Upper lobe of left lung (tissue), 4 donors: ENCODE data around the gene DUOXA1.

Source experiments
- EP300 ChIP-seq, 4 donors: sonication (generic); formaldehyde crosslinking; IDR thresholded peaks; one replicate each; pipeline ENCODE4 v1.5.1; 2017; ENCODE audit warnings: antibody characterized with exemption in 4 of 4, control low read depth in 2 of 4
- POLR2A ChIP-seq, 4 donors: fragments of 450-650 bp; IDR thresholded peaks; one replicate each; pipeline ENCODE4 v1.5.1; 2016 to 2017; ENCODE audit warnings: antibody characterized with exemption in 4 of 4, mild to moderate bottlenecking in 2 of 4
- POLR2AphosphoS5 ChIP-seq, 2 donors: sonication (generic); formaldehyde crosslinking; IDR thresholded peaks; one replicate each; pipeline ENCODE4 v1.5.1; 2017; ENCODE audit warnings: antibody characterized with exemption in 2 of 2
- TF ChIP-seq, protein P1 (sequence below), 6 experiments: fragments of 450-650 bp in 4 of 6; fragments of 200-600 bp in 2 of 6; sonication (generic) in 2 of 6; IDR thresholded peaks; one replicate each; pipeline ENCODE4 v1.5.1; 2016 to 2019; ENCODE audit warnings: antibody characterized with exemption in 6 of 6

- TF ChIP-seq, protein P1, sequence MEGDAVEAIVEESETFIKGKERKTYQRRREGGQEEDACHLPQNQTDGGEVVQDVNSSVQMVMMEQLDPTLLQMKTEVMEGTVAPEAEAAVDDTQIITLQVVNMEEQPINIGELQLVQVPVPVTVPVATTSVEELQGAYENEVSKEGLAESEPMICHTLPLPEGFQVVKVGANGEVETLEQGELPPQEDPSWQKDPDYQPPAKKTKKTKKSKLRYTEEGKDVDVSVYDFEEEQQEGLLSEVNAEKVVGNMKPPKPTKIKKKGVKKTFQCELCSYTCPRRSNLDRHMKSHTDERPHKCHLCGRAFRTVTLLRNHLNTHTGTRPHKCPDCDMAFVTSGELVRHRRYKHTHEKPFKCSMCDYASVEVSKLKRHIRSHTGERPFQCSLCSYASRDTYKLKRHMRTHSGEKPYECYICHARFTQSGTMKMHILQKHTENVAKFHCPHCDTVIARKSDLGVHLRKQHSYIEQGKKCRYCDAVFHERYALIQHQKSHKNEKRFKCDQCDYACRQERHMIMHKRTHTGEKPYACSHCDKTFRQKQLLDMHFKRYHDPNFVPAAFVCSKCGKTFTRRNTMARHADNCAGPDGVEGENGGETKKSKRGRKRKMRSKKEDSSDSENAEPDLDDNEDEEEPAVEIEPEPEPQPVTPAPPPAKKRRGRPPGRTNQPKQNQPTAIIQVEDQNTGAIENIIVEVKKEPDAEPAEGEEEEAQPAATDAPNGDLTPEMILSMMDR (IDR thresholded peaks at IDR 0.05), result no peak
- TF ChIP-seq POLR2A (IDR thresholded peaks at IDR 0.05), result no peak
- no peak for TF ChIP-seq POLR2AphosphoS5 (IDR thresholded peaks at IDR 0.05)
- no peak for TF ChIP-seq EP300 (IDR thresholded peaks at IDR 0.05)
Measured at GRCh38 chr15:45151998-45152828, 22.5 kb upstream of the DUOXA1 start.
